NCI-H345 (cell line): ENCODE measurements around the gene FIG4.
"Not testable (repeated sequence)": the region's sequence is repeated elsewhere in the genome, so short reads cannot be mapped to it uniquely, and the experiment has no call there.

Source experiments
- DNase-seq: peaks from one replicate; lab custom pipeline; 2025; lab: John Stamatoyannopoulos, UW

Gene FIG4

DNA sequence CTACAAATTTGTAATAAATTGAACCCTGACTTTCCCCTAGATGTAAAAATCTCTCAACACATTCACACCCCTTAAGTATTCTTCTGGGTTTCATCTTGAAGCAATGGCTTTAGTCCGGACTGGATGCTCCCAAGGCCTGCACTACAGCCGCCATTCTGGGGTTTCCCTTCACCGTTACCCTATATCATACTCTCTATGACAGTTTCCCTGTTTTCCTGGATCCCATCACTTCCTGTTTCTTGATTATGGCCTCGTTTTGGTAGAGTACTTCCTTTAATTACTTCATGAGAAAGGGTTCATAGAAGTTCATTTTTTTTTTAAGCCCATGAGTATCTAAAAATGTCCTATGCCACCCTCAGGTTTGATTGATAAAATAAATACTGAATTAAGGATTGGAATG is 11.7 kb downstream of the FIG4 start:
- DNase-seq: no peak

GRCh38 chr6:109705258-109705657 is 14.2 kb downstream of the FIG4 start:
- DNase-seq: peak; percentile 92

DNA sequence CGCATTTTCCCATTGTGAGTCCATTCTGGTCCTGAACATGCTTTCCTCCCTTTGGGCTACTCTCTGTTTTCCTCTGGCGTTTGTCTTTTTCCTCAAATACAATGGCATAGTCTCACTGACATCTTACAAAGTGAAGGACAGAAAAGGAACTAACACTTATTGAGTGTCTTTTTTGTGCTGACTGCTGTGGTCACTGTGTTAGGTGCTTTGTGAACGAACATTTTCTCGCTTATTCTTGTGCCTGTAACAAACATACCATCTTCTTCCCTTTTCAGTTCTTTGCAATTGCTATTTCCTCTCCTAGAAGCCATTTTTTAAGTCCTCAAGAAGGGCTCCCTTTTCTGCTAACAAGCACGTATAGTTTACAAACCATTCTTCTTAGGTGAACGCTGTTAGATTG is 15.4 kb downstream of the FIG4 start:
- no peak for DNase-seq

GRCh38 chr6:109708099-109708498 is 17.0 kb downstream of the FIG4 start:
- not testable (repeated sequence) for DNase-seq

GRCh38 chr6:109713097-109713496 is 22.0 kb downstream of the FIG4 start:
- no peak for DNase-seq

DNA sequence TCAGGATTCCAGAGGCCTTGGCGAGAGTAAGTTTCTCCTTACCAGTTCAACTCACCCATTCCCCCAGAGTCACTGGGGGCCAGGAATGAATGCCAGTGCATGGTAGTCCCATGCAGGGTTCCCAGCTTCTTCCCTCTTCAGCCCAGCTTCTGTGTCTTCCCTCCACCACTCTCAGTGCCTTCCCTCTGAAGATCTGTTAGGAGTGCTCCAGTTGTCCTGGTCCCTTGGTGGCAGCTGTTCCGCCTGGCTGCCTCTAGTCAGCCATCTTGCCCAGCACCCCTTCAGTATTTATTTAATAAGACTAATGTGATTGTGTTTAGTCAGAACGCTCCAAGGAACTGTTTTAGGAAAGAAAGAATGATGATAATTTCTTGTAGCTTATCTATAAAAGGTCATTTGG is 23.1 kb downstream of the FIG4 start:
- no peak for DNase-seq

- no peak for DNase-seq
Measured at GRCh38 chr6:109714611-109715010, 23.5 kb downstream of the FIG4 start.

DNA sequence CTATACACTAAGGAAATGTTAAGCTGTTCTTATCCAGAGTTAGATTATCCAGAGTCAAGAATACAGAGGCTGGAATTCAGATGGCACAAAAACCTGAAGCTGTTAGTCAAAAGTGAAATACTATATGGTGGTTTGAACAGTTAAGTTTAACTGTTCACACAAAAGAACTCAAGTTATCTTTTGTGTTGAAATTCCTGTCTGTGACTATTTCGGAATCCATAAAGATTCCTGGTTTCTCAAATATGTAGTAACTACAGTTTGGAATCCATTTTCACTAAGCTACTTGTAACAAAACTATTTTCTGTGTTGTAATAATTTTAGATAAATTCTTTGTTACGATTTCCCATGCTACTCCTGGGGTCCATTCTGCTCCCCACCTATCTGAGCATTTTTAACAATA is 24.5 kb downstream of the FIG4 start:
- DNase-seq: no peak

DNA sequence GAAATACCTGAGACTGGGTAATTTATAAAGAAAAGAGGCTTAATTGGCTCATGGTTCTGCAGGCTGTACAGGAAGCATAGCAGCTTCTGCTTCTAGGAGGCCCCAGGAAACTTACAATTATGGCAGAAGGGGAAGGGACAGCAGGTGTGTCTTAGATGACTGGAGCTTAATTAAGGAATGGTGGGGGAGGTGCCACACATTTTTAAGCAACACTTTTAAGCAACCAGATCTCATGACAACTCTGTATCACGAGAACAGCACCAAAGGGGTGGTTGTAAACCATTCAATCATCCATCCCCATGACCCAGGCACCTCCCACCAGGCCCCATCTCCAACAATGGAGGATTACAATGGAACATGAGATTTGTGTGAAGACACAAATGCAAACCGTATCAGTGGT is 26.9 kb downstream of the FIG4 start:
- no peak for DNase-seq

DNA sequence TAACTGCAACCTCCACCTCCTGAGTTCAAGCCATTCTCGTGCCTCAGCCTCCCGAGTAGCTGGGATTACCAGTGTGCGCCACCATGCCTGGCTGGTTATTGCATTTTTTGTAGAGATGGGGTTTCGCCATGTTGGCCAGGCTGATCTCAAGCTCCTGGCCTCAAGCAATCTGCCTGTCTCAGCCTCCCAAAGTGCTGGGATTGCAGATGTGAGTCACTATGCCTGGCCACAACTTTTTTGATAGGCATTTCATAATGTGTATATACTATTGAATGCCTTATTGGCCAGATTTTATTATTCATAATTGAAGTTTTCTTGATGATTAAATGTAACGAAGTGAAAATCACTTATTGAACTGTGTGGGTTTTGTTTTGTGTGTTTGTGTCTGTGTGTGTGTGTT is 27.9 kb downstream of the FIG4 start:
- DNase-seq: no peak

DNA sequence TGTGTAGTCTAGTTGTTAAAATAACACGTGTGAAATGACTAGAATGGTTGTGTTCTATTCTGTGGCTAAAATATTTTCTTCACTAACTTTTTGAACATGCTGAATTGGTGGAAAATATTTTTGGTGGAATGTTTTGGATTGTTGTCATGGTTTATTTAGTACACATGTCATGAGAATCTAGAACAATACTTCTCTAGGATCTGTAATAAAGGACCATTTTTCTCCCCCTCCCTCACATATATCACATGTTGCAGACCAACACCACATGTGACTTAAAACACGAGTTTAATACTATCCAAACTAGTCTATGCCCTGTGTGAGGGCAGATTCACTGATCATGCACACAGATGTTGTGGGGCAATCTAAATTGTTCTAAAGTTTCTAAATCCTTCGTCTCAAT is 29.2 kb downstream of the FIG4 start:
- DNase-seq: no peak

GRCh38 chr6:109722011-109722410 is 30.9 kb downstream of the FIG4 start:
- DNase-seq: no peak

DNA sequence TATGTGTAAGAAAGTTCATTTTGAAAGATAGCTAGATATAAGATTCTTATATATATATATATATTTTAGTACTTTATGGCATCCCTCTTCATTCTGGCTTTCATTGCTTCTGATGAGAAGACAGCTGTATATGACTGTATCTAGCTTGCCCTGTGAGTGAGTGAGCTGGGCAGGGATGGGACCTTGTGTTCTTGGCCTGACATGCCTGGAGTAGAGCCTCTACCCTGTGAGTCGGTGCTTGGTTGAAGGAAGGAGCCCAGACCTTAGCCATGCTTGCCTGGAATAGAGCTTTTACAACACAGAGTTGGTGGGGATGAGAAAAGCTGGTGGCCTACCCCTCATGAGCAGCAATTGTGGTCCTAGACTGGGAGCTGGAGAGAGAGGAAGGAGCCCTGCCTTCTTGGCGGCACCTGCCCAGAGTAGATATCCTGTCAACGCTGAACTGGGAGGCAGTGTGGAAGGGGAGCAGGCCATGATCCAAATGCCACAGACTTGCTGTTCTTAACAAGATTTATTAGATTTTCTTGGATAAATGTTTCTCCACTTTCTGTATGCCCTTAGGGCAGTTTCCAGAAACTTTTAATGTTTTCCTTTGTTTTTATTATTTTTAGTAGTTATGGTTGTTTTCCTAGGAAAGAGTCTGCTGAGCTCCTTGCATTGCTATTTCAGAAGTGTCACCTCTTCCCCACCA is 31.6 kb downstream of the FIG4 start:
- no peak for DNase-seq

DNA sequence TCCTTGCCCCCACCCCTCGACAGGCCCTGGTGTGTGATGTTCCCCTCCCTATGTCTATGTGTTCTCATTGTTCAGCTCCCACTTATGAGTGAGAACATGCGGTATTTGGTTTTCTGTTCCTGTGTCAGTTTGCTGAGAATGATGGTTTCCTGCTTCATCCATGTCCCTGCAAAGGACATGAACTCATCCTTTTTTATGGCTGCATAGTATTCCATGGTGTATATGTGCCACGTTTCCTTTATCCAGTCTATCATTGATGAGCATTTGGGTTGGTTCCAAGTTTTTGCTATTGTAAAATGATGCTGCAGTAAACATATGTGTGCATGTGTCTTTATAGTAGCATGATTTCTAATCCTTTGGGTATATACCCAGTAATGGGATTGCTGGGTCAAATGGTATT is 34.2 kb downstream of the FIG4 start:
- not testable (repeated sequence) for DNase-seq

DNA sequence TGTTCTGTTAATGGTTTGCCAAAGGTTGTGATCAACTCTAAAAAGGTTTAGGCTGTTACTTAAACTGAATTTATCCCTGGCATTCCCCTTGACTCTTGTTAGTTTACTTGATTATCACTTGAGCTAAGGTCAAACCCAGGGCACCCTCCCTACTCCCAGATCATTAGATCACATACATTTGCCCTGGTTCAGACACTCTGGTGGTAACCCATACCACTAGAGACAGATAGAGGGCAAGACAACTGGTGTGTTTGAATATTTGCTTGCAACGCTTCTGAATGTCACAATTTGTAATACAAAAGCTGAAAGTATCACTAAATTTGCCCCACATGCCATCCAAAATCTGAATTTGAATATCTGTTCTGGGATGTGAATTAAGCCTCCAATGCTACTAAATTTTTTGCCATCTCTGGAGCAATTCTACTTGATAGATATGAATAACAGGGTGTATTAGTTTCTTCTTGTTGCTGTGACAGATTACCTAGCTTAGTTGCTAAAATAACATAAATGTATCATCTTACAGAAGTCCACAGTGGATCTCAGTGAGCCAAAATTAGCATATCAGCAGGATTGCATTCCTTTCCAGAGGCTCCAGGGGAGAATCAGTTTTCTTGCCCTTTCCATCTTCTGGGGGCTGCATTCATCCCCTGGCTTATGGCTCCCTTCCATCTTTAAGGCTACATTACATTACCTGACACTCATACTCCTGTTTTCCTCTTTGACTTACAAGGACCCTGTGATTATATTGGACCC is 45.4 kb downstream of the FIG4 start:
- DNase-seq: no peak

DNA sequence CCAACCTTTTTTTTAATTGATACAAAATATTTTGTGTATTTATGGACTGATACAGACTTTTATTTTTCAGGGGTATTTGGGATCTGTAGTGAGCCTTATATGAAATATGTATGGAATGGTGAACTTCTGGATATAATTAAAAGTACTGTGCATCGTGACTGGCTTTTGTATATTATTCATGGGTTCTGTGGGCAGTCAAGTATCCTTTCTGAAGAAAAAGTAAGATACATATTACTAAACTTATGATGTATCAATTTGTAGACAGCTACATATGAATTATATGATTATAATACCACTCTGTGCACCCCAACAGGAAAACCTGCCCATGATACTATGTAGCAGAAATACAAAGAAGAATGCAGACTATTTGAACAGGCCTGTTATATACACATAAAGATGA is 47.2 kb downstream of the FIG4 start:
- no peak for DNase-seq

DNA sequence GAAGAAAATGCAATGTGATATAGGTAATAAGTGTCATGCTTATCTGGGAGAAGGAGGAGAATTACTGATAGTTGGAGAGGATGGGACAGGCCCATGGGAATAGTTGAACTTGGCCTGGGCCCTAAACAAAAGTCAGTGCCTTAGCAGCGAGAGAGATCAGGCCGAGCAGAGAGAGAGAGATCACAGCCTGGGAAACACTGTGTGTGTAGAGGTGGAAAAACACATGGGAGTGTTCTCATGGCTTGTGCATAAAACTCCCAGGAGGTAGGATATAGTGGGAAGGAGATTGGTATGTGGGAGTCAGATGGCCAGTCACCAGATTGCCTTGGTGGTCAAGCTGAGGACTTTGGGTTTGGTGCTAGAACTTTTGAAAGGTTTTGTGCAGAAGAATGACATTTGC is 47.6 kb downstream of the FIG4 start:
- DNase-seq: no peak

GRCh38 chr6:109739686-109740085 is 48.6 kb downstream of the FIG4 start:
- DNase-seq: no peak

DNA sequence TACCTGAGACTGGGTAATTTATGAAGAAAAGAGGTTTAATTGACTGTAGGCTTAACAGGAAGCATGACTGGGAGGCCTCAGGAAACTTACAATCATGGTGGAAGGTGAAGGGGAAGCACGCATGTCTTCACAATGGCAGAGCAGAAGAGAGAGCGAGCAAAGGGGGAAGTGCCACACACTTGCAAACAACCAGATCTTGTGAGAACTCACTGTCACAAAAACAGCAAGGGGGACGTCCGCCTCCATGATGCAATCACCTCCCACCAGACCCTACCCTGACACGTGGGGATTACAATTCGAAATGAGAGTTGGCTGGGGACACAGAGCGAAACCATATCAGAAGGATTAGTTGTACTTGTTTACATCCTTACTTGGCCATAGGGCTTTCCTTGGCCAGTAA is 49.7 kb downstream of the FIG4 start:
- no peak for DNase-seq

DNA sequence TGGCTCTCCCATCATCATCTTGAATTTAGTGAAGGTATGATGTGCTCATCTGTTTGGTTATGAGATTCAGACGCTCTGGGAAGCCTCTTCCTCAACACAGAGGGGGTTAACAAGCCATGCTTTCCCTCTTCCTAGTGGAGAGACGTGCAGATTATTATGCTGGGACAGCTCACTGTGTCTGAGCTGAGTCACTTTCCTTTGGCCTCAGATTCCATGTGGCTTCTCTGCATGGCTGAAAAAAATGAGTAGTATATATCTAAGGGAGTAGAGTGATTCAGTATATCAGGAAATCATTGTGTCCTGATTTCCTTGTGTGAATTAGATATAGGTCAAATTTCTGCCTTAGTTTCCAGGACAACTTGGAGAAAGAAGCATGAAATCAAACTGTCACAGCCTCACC is 52.6 kb downstream of the FIG4 start:
- DNase-seq: no peak

GRCh38 chr6:109744779-109745178 is 53.7 kb downstream of the FIG4 start:
- DNase-seq: not testable (repeated sequence)

- DNase-seq: no peak
Measured at GRCh38 chr6:109747221-109747620, 56.1 kb downstream of the FIG4 start.

DNA sequence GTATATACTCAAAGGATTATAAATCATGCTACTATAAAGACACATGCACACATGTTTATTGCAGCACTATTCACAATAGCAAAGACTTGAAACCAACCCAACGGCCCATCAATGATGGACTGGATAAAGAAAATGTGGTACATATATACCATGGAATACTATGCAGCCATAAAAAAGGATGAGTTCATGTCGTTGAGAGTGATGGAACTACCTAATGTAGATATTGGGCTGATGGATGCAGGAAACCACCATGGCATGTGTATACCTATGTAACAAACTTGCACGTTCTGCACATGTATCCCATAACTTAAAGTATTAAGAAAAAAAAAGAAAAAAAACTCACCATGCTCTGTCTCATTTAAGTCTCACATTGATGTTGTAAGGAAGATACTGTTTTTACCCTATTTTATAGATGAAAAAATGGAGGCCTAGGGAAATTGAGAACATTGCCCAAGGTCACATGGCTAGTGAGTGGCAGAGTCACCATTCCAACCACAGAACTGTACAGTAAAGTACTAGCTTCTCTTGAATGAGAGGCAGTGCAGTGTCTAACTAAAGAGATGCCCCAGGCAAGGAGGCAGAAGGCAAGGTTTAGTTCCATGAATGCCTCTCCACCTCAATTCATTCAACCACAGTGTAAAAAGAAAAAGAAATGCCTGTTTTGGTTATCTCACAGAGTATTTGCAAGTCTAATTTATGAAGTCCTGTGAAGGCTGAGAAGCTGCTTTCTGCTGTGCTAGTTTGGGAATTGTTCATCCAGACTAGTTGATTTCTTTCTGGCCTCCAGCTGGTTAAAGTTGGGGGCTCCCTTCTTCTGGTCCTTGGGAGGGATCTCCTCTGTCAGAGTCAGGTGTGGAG is 68.2 kb downstream of the FIG4 start:
- DNase-seq: no peak
